ENCODE measurements around the gene AOC1.

The AOC1 gene

GRCh38 chr7:150910996-150911422 lies 58.7 kb downstream of the AOC1 start:
- in situ Hi-C loops (cut with MboI; ENCODE audit: low pct_unique_long_range_greater_than_20kb, low sequenced_read_pairs, unreplicated experiment), result no loop called here
- TF ChIP-seq CTCF (IDR thresholded peaks at IDR 0.05; ENCODE audit: extremely low read depth, insufficient read depth, missing control alignments), result no peak
- no peak for DNase-seq (ENCODE audit: low spot score)

All from GM13977 (cell line).